ENCODE results near the gene RAB17. TPM values are rescaled to one million over a fixed set of nuclear protein-coding genes. Genes with fewer than 3 reads are reported as not detected.

RAB17 gene
- total and polyA plus RNA-seq, 12 donors, result 1.9 to 7.6 (median 4.8) TPM

GRCh38 chr2:237573721-237574415 lies 16.7 kb downstream of the RAB17 start:
- DNase-seq, result no peak

GRCh38 chr2:237572742-237573101 lies 17.8 kb downstream of the RAB17 start:
- no peak for TF ChIP-seq CTCF (IDR thresholded peaks at IDR 0.05)

More at GRCh38 chr2:237573721-237574415, 16.7 kb downstream of the RAB17 start:
- intact Hi-C loops (cut with DNase I), result loop anchor here (2.0 to 10.0 kb wide), 11 partner anchors 59 to 479 kb away; partner anchors contain the start of gene COL6A3 (in 1 of the 10)
- Histone ChIP-seq H3K4me3 (no peak overlapping the region), H3K9me3 (no peaks in the 10 kb centered on the region), H3K36me3 (no peaks in the 10 kb centered on the region), H3K27me3 (no peaks in the 10 kb centered on the region), H3K4me1 (peaks cover 0 to 45% (median 12%) of the 10 kb centered on the region in 9 donors), H3K27ac (no peak overlapping the region)
- no peak for ATAC-seq
- no peak for TF ChIP-seq CTCF (IDR thresholded peaks at IDR 0.05)
- 85 to 91% methylated on average over 8 of the region's 8 CpGs for WGBS, 2 donors

GRCh38 chr2:237572021-237572741 lies 18.4 kb downstream of the RAB17 start:
- H3K27ac ChIP-seq, result peak overlapping the region in 1 of 10 donors; percentile 19
- WGBS, 2 donors, result 5 to 9% methylated on average over 24 of the region's 24 CpGs
- H3K4me1 ChIP-seq, result peaks cover 0 to 45% (median 12%) of the 10 kb centered on the region in 9 donors
- peaks cover 0 to 5% (median 0%) of the 10 kb centered on the region in 7 donors for H3K27me3 ChIP-seq
- intact Hi-C loops (cut with DNase I), result loop anchor here (1.0 to 10.0 kb wide), 13 partner anchors 57 to 477 kb away; partner anchors contain the start of gene COL6A3 (in 1 of the 10)
- no peaks in the 10 kb centered on the region for H3K36me3 ChIP-seq
- peak; percentile 90 to 93 (median 92) for ATAC-seq
- TF ChIP-seq CTCF (IDR thresholded peaks at IDR 0.05), result peak; percentile 97 to 100 (median 99)
- DNase-seq, result peak; percentile 92 to 93
- H3K4me3 ChIP-seq, result peak overlapping the region in 1 of 10 donors; percentile 24
- no peaks in the 10 kb centered on the region for H3K9me3 ChIP-seq

More at GRCh38 chr2:237572742-237573101, 17.8 kb downstream of the RAB17 start:
- no peaks in the 10 kb centered on the region for H3K9me3 ChIP-seq
- H3K4me3 ChIP-seq, result no peak overlapping the region
- H3K36me3 ChIP-seq, result no peaks in the 10 kb centered on the region
- peaks cover 0 to 45% (median 12%) of the 10 kb centered on the region in 9 donors for H3K4me1 ChIP-seq
- DNase-seq (no peak), ATAC-seq (peak in 1 of 8 donors; percentile 4)
- H3K27me3 ChIP-seq, result peaks cover 0 to 3% (median 0%) of the 10 kb centered on the region in 7 donors
- 87% methylated on average over 4 of the region's 4 CpGs for WGBS, 2 donors
- H3K27ac ChIP-seq, result no peak overlapping the region
- intact Hi-C loops (cut with DNase I), result loop anchor here (1.0 to 10.0 kb wide), 13 partner anchors 58 to 478 kb away; partner anchors contain the start of gene COL6A3 (in 1 of the 10)

- intact Hi-C loops (cut with DNase I), result loop anchor here in 9 of 10 donors (5.0 to 10.0 kb wide), 7 partner anchors 147 to 477 kb away; partner anchors contain the start of gene COL6A3 (in 1 of the 9)
- Histone ChIP-seq H3K4me3 (no peak overlapping the region), H3K36me3 (no peaks in the 10 kb centered on the region), H3K27me3 (peaks cover 0 to 5% (median 0%) of the 10 kb centered on the region in 7 donors), H3K9me3 (no peaks in the 10 kb centered on the region), H3K4me1 (peaks cover 0 to 45% (median 12%) of the 10 kb centered on the region in 9 donors), H3K27ac (no peak overlapping the region)
- no peak for TF ChIP-seq CTCF (IDR thresholded peaks at IDR 0.05)
- DNase-seq (no peak), ATAC-seq (peak in 3 of 8 donors; percentile 1 to 18 (median 6))
- 82 to 92% methylated on average over 7 of the region's 7 CpGs for WGBS, 2 donors
These were observed 19.0 kb downstream of the RAB17 start for GRCh38 chr2:237571551-237571950.

Data from heart right ventricle (tissue), 16 donors.